Mesenchymal stem cell (in vitro differentiated cells and primary cell): ENCODE measurements around the gene BICC1.

Experiments used
- DNase-seq: peaks from one replicate; pipeline ENCODE4 v3.0.0-alpha.2; 2013
- H2AFZ ChIP-seq: one replicate; pipeline ENCODE4 v1.6.1; 2013; ENCODE audit warnings: low read depth, mild to moderate bottlenecking, control low read depth, inconsistent platforms, low read length, moderate library complexity
- H2AK5ac ChIP-seq: 2 replicates; pipeline ENCODE4 v1.6.1; 2013; ENCODE audit warnings: low read length, moderate library complexity, mild to moderate bottlenecking, inconsistent platforms; ENCODE audit not compliant: severe bottlenecking
- H2BK120ac ChIP-seq: one replicate; pipeline ENCODE4 v1.6.1; 2013; ENCODE audit warnings: low read depth, mild to moderate bottlenecking, inconsistent platforms, low read length, moderate library complexity
- H2BK12ac ChIP-seq, 2 experiments: one replicate each; pipeline ENCODE4 v1.6.1; 2013; ENCODE audit warnings: inconsistent platforms in 2 of 2, low read length in 2 of 2, mild to moderate bottlenecking in 2 of 2, moderate library complexity in 2 of 2, control low read depth in 1 of 2
- H2BK15ac ChIP-seq: one replicate; pipeline ENCODE4 v1.6.1; 2013; ENCODE audit warnings: mild to moderate bottlenecking, low read depth, inconsistent platforms; ENCODE audit not compliant: poor library complexity, severe bottlenecking
- H2BK5ac ChIP-seq: 2 replicates; pipeline ENCODE4 v1.6.1; 2013; ENCODE audit warnings: low read depth, mild to moderate bottlenecking, low read length, control low read depth, inconsistent platforms; ENCODE audit not compliant: poor library complexity, severe bottlenecking
- H3K14ac ChIP-seq, 2 experiments: one replicate each; pipeline ENCODE4 v1.6.1; 2013; ENCODE audit warnings: inconsistent platforms in 2 of 2, low read length in 2 of 2, control low read depth in 1 of 2, mild to moderate bottlenecking in 1 of 2, moderate library complexity in 1 of 2
- H3K18ac ChIP-seq, 2 experiments: one replicate each; pipeline ENCODE4 v1.6.1; 2013; ENCODE audit warnings: inconsistent platforms in 2 of 2, low read length in 2 of 2, control low read depth in 1 of 2, low read depth in 1 of 2, mild to moderate bottlenecking in 1 of 2
- H3K23ac ChIP-seq, 2 experiments: one replicate each; pipeline ENCODE4 v1.6.1; 2013; ENCODE audit warnings: inconsistent platforms in 2 of 2, low read length in 2 of 2, mild to moderate bottlenecking in 2 of 2, moderate library complexity in 2 of 2, control low read depth in 1 of 2
- H3K27ac ChIP-seq: 2 replicates; pipeline ENCODE4 v1.5.1; 2013; ENCODE audit warnings: mild to moderate bottlenecking, moderate library complexity, low read length, control low read depth, inconsistent platforms; ENCODE audit not compliant: poor library complexity, severe bottlenecking
- H3K27me3 ChIP-seq, 2 experiments: 2 replicates each; pipeline versions ENCODE4 v1.6.1 to v1.7.0; 2013; ENCODE audit warnings: low read length in 2 of 2, mild to moderate bottlenecking in 2 of 2, moderate library complexity in 2 of 2, control low read depth in 1 of 2, inconsistent platforms in 1 of 2; ENCODE audit not compliant: control insufficient read depth in 1 of 2, insufficient read depth in 1 of 2
- H3K36me3 ChIP-seq, 2 experiments: 2 replicates each; pipeline versions ENCODE4 v1.6.1 to v1.7.0; 2013; ENCODE audit warnings: low read length in 2 of 2, control low read depth in 1 of 2, inconsistent platforms in 1 of 2, low read depth in 1 of 2, mild to moderate bottlenecking in 1 of 2; ENCODE audit not compliant: insufficient read depth in 2 of 2, control insufficient read depth in 1 of 2
- H3K4ac ChIP-seq, 2 experiments: one replicate each; pipeline ENCODE4 v1.6.1; 2013; ENCODE audit warnings: inconsistent platforms in 2 of 2, low read length in 2 of 2, mild to moderate bottlenecking in 2 of 2, moderate library complexity in 2 of 2, control low read depth in 1 of 2, low read depth in 1 of 2
- H3K4me1 ChIP-seq: 2 replicates; pipeline ENCODE4 v1.6.1; 2013; ENCODE audit warnings: low read depth, low read length, control low read depth; ENCODE audit not compliant: control insufficient read depth, insufficient read depth
- H3K4me2 ChIP-seq: 2 replicates; pipeline ENCODE4 v1.6.1; 2013; ENCODE audit warnings: low read length, mild to moderate bottlenecking, inconsistent platforms; ENCODE audit not compliant: poor library complexity, severe bottlenecking
- H3K4me3 ChIP-seq, 2 experiments: 2 replicates each; pipeline versions ENCODE4 v1.5.1 to v1.7.0; 2013; ENCODE audit warnings: low read length in 2 of 2, mild to moderate bottlenecking in 2 of 2, control low read depth in 1 of 2, low read depth in 1 of 2; ENCODE audit not compliant: insufficient read depth in 1 of 2
- H3K79me1 ChIP-seq: replicated peaks from 2 replicates; pipeline ENCODE4 v1.6.1; 2013; ENCODE audit warnings: mild to moderate bottlenecking, control low read depth, low read length, inconsistent platforms; ENCODE audit not compliant: poor library complexity, severe bottlenecking
- H3K9ac ChIP-seq: 2 replicates; pipeline ENCODE4 v1.7.0; 2013; ENCODE audit warnings: mild to moderate bottlenecking, low read length, moderate library complexity
- H3K9me3 ChIP-seq: 2 replicates; pipeline ENCODE4 v1.7.0; 2013; ENCODE audit warnings: mild to moderate bottlenecking, low read length; ENCODE audit not compliant: control insufficient read depth
- H4K8ac ChIP-seq: one replicate; pipeline ENCODE4 v1.6.1; 2013; ENCODE audit warnings: inconsistent platforms, mild to moderate bottlenecking, low read length, moderate library complexity
- H4K91ac ChIP-seq: one replicate; pipeline ENCODE4 v1.6.1; 2013; ENCODE audit warnings: mild to moderate bottlenecking, low read length, inconsistent platforms
- WGBS: methylation state at CpG from one replicate; pipeline ENCODE4 v1.1.7; 2013; ENCODE audit warnings: mixed read lengths; 5-methylcytosine and 5-hydroxymethylcytosine counted together

The BICC1 gene

GRCh38 chr10:58661336-58661735 is 148.7 kb downstream of the BICC1 start:
- Histone ChIP-seq H4K91ac (no peak overlapping the region), H3K4me1 (peaks cover 10% of the 10 kb centered on the region)

GRCh38 chr10:58661902-58662301 is 149.2 kb downstream of the BICC1 start:
- H2AFZ ChIP-seq = no peak overlapping the region
- H4K91ac ChIP-seq = no peak overlapping the region
- H3K4me3 ChIP-seq = peak overlapping the region in 1 of 2 experiments; percentile 24
- no peak for DNase-seq
- no peak overlapping the region for H4K8ac ChIP-seq
- peak overlapping the region; percentile 92 for H2AK5ac ChIP-seq
- peaks cover 10% of the 10 kb centered on the region for H3K4me1 ChIP-seq
- H2BK12ac ChIP-seq = no peak overlapping the region
- peaks cover 9 to 21% of the 10 kb centered on the region in 2 experiments for H3K36me3 ChIP-seq
- WGBS = 0% methylated on average over 1 of the region's 2 CpGs
- no peak overlapping the region for H3K14ac ChIP-seq
- H3K27ac ChIP-seq = peak overlapping the region; percentile 80
- no peak overlapping the region for H2BK15ac ChIP-seq
- no peak overlapping the region for H2BK120ac ChIP-seq
- H3K9ac ChIP-seq = peak overlapping the region; percentile 84
- H3K18ac ChIP-seq = no peak overlapping the region
- H2BK5ac ChIP-seq = no peak overlapping the region
- peaks cover 8% of the 10 kb centered on the region for H3K9me3 ChIP-seq
- H3K79me1 ChIP-seq = no peaks in the 10 kb centered on the region
- H3K4ac ChIP-seq = no peak overlapping the region
- no peaks in the 10 kb centered on the region for H3K27me3 ChIP-seq
- no peak overlapping the region for H3K23ac ChIP-seq
- no peak overlapping the region for H3K4me2 ChIP-seq

More at GRCh38 chr10:58661336-58661735, 148.7 kb downstream of the BICC1 start:
- peak overlapping the region in 1 of 2 experiments; percentile 24 for H3K4me3 ChIP-seq
- no peak overlapping the region for H3K4me2 ChIP-seq
- no peak overlapping the region for H3K14ac ChIP-seq
- H4K8ac ChIP-seq = no peak overlapping the region
- no peak overlapping the region for H2BK12ac ChIP-seq
- no peaks in the 10 kb centered on the region for H3K27me3 ChIP-seq
- H2BK15ac ChIP-seq = no peak overlapping the region
- peaks cover 9 to 23% of the 10 kb centered on the region in 2 experiments for H3K36me3 ChIP-seq
- WGBS = 92% methylated on average over 1 of the region's 1 CpG
- H2AFZ ChIP-seq = no peak overlapping the region
- no peak overlapping the region for H2BK5ac ChIP-seq
- H2AK5ac ChIP-seq = peak overlapping the region; percentile 87
- H3K9ac ChIP-seq = peak overlapping the region; percentile 84
- no peak for DNase-seq
- H3K4ac ChIP-seq = no peak overlapping the region
- no peak overlapping the region for H3K23ac ChIP-seq
- peaks cover 8% of the 10 kb centered on the region for H3K9me3 ChIP-seq
- no peak overlapping the region for H2BK120ac ChIP-seq
- H3K27ac ChIP-seq = peak overlapping the region; percentile 77
- no peak overlapping the region for H3K18ac ChIP-seq
- H3K79me1 ChIP-seq = no peaks in the 10 kb centered on the region

- Histone ChIP-seq H3K27ac (no peak overlapping the region), H3K4me1 (peaks cover 10% of the 10 kb centered on the region), H3K36me3 (peaks cover 9 to 16% of the 10 kb centered on the region in 2 experiments), H3K23ac (no peak overlapping the region), H2AK5ac (no peak overlapping the region), H4K91ac (no peak overlapping the region), H2BK12ac (no peak overlapping the region), H3K79me1 (no peaks in the 10 kb centered on the region), H2BK120ac (no peak overlapping the region), H2AFZ (no peak overlapping the region), H2BK5ac (no peak overlapping the region), H3K9me3 (peaks cover 8% of the 10 kb centered on the region), H3K4ac (no peak overlapping the region), H3K4me2 (no peak overlapping the region), H3K27me3 (no peaks in the 10 kb centered on the region), H3K14ac (no peak overlapping the region), H3K4me3 (no peak overlapping the region), H3K18ac (no peak overlapping the region), H4K8ac (no peak overlapping the region), H3K9ac (peak overlapping the region; percentile 84), H2BK15ac (no peak overlapping the region)
- WGBS = 86% methylated on average over 3 of the region's 4 CpGs
- DNase-seq = peak; percentile 77
These were observed 149.6 kb downstream of the BICC1 start for GRCh38 chr10:58662314-58662713.

GRCh38 chr10:58665361-58665760 is 152.7 kb downstream of the BICC1 start:
- no CpG with 5 or more reads among the region's 3 CpGs for WGBS
- Histone ChIP-seq H3K27ac (no peak overlapping the region), H3K4me2 (no peak overlapping the region), H3K36me3 (peaks cover 2 to 4% of the 10 kb centered on the region in 2 experiments), H2BK120ac (no peak overlapping the region), H2BK12ac (no peak overlapping the region), H3K14ac (no peak overlapping the region), H3K4me1 (peaks cover 6% of the 10 kb centered on the region), H4K91ac (no peak overlapping the region), H3K4me3 (peak overlapping the region in 1 of 2 experiments; percentile 40), H4K8ac (no peak overlapping the region), H2AFZ (no peak overlapping the region), H3K9me3 (peaks cover 8% of the 10 kb centered on the region), H3K9ac (peak overlapping the region; percentile 79), H3K27me3 (no peaks in the 10 kb centered on the region), H3K79me1 (peaks cover 1% of the 10 kb centered on the region), H3K18ac (no peak overlapping the region), H2BK15ac (no peak overlapping the region), H2BK5ac (no peak overlapping the region), H3K4ac (no peak overlapping the region), H2AK5ac (no peak overlapping the region), H3K23ac (no peak overlapping the region)
- DNase-seq = no peak
